HEK293 (cell line): ENCODE data around the gene CADPS.

Experiments
- CTCF ChIA-PET: fragments of 350-600 bp; formaldehyde crosslinking; extraction: SDS; loops from one replicate; lab custom pipeline; 2021; ENCODE audit warnings: antibody characterized with exemption; lab: Yijun Ruan, JAX
- POLR2A ChIA-PET: fragments of 300-600 bp; formaldehyde crosslinking; extraction: SDS; loops from one replicate; lab custom pipeline; 2020; ENCODE audit warnings: antibody characterized with exemption, inconsistent platforms; lab: Yijun Ruan, JAX
- H3K27ac ChIP-seq: fragments of 200-500 bp; sonication (Bioruptor generic); 2 replicates; pipeline ENCODE4 v1.5.1; 2014; ENCODE audit warnings: low read depth, low read length, control low read depth, inconsistent platforms; ENCODE audit errors: extremely low read depth
- H3K36me3 ChIP-seq, 2 experiments: fragments of 200-500 bp in 1 of 2; sonication (Bioruptor generic) in 1 of 2; 1 replicate in 1 of 2; 2 replicates in 1 of 2; pipeline ENCODE4 v1.5.1; 2014 to 2017; ENCODE audit warnings: inconsistent platforms in 2 of 2, low read length in 2 of 2; ENCODE audit not compliant: control insufficient read depth in 2 of 2, insufficient read depth in 1 of 2
- H3K4me1 ChIP-seq: fragments of 200-500 bp; sonication (Bioruptor generic); 2 replicates; pipeline ENCODE4 v1.5.1; 2014; ENCODE audit warnings: mild to moderate bottlenecking, low read length, inconsistent platforms; ENCODE audit not compliant: control insufficient read depth, insufficient read depth
- H3K4me3 ChIP-seq: 2 replicates; pipeline ENCODE4 v1.5.1; 2011; ENCODE audit warnings: low read depth, mild to moderate bottlenecking, control low read depth, low read length, moderate library complexity
- H3K9me3 ChIP-seq: fragments of 200-500 bp; sonication (Bioruptor generic); 2 replicates; pipeline ENCODE4 v1.5.1; 2014; ENCODE audit warnings: low read depth, low read length, inconsistent platforms; ENCODE audit not compliant: control insufficient read depth, insufficient read depth
- BCL6B ChIP-seq: fragments of 450-650 bp; formaldehyde crosslinking; IDR thresholded peaks from 2 replicates; pipeline ENCODE4 v1.5.1; 2017; ENCODE audit warnings: missing biosample characterization, missing genetic modification characterization
- GFI1B ChIP-seq: fragments of 450-650 bp; formaldehyde crosslinking; IDR thresholded peaks from 2 replicates; pipeline ENCODE4 v1.5.1; 2016; ENCODE audit warnings: missing biosample characterization, missing genetic modification characterization
- HOXA7 ChIP-seq: sonication (generic); formaldehyde crosslinking; IDR thresholded peaks from 2 replicates; pipeline ENCODE4 v1.8.1; 2022; ENCODE audit warnings: missing genetic modification reagents, borderline replicate concordance
- KLF10 ChIP-seq: fragments of 450-650 bp; IDR thresholded peaks from 2 replicates; pipeline ENCODE4 v1.5.1; 2018; ENCODE audit warnings: missing biosample characterization, mild to moderate bottlenecking, missing genetic modification characterization
- KLF17 ChIP-seq: fragments of 450-650 bp; formaldehyde crosslinking; IDR thresholded peaks from 2 replicates; pipeline ENCODE4 v1.5.1; 2016; ENCODE audit warnings: missing biosample characterization, missing genetic modification characterization
- KLF9 ChIP-seq: fragments of 450-650 bp; formaldehyde crosslinking; IDR thresholded peaks from 2 replicates; pipeline ENCODE4 v1.5.1; 2016; ENCODE audit warnings: missing biosample characterization, missing genetic modification characterization, low read depth
- OVOL3 ChIP-seq: fragments of 450-650 bp; formaldehyde crosslinking; IDR thresholded peaks from 2 replicates; pipeline ENCODE4 v1.5.1; 2016; ENCODE audit warnings: missing biosample characterization, missing genetic modification characterization
- PRDM6 ChIP-seq: fragments of 450-650 bp; formaldehyde crosslinking; IDR thresholded peaks from 2 replicates; pipeline ENCODE4 v1.5.1; 2017; ENCODE audit warnings: missing biosample characterization, missing genetic modification characterization
- RBAK ChIP-seq: fragments of 450-650 bp; formaldehyde crosslinking; IDR thresholded peaks from 2 replicates; pipeline ENCODE4 v1.5.1; 2016; ENCODE audit warnings: missing biosample characterization, missing genetic modification characterization
- REPIN1 ChIP-seq: fragments of 450-650 bp; formaldehyde crosslinking; IDR thresholded peaks from 2 replicates; pipeline ENCODE4 v1.5.1; 2017; ENCODE audit warnings: missing biosample characterization, missing genetic modification characterization, low read depth
- WT1 ChIP-seq: fragments of 450-650 bp; formaldehyde crosslinking; IDR thresholded peaks from 2 replicates; pipeline ENCODE4 v1.5.1; 2016; ENCODE audit warnings: missing biosample characterization, missing genetic modification characterization
- ZBTB1 ChIP-seq: fragments of 450-650 bp; formaldehyde crosslinking; IDR thresholded peaks from 2 replicates; pipeline ENCODE4 v1.5.1; 2016; ENCODE audit warnings: missing biosample characterization, missing genetic modification characterization
- ZBTB48 ChIP-seq: fragments of 450-650 bp; formaldehyde crosslinking; IDR thresholded peaks from 2 replicates; pipeline ENCODE4 v1.5.1; 2016; ENCODE audit warnings: missing biosample characterization, missing genetic modification characterization
- ZFP41 ChIP-seq: fragments of 450-650 bp; formaldehyde crosslinking; IDR thresholded peaks from 2 replicates; pipeline ENCODE4 v1.5.1; 2016; ENCODE audit warnings: missing biosample characterization, missing genetic modification characterization, borderline replicate concordance
- ZNF157 ChIP-seq: fragments of 450-650 bp; formaldehyde crosslinking; IDR thresholded peaks from 2 replicates; pipeline ENCODE4 v1.5.1; 2016; ENCODE audit warnings: missing biosample characterization, missing genetic modification characterization
- ZNF175 ChIP-seq: fragments of 450-650 bp; formaldehyde crosslinking; IDR thresholded peaks from 2 replicates; pipeline ENCODE4 v1.5.1; 2016; ENCODE audit warnings: missing biosample characterization, missing genetic modification characterization
- ZNF19 ChIP-seq: fragments of 450-650 bp; formaldehyde crosslinking; IDR thresholded peaks from 2 replicates; pipeline ENCODE4; 2016; ENCODE audit warnings: missing biosample characterization, missing genetic modification characterization, low read depth
- ZNF223 ChIP-seq: fragments of 450-650 bp; formaldehyde crosslinking; IDR thresholded peaks from 2 replicates; pipeline ENCODE4 v1.5.1; 2016; ENCODE audit warnings: missing biosample characterization, missing genetic modification characterization
- ZNF311 ChIP-seq: fragments of 450-650 bp; formaldehyde crosslinking; IDR thresholded peaks from 2 replicates; pipeline ENCODE4 v1.5.1; 2017; ENCODE audit warnings: missing biosample characterization, missing genetic modification characterization, borderline replicate concordance
- ZNF362 ChIP-seq: fragments of 450-650 bp; formaldehyde crosslinking; IDR thresholded peaks from 2 replicates; pipeline ENCODE4 v1.5.1; 2016; ENCODE audit warnings: missing biosample characterization, missing genetic modification characterization
- ZNF391 ChIP-seq: fragments of 450-650 bp; formaldehyde crosslinking; IDR thresholded peaks from 2 replicates; pipeline ENCODE4 v1.5.1; 2016; ENCODE audit warnings: low read depth, missing biosample characterization, missing genetic modification characterization, borderline replicate concordance
- ZNF394 ChIP-seq: fragments of 450-650 bp; formaldehyde crosslinking; IDR thresholded peaks from 2 replicates; pipeline ENCODE4 v1.5.1; 2016; ENCODE audit warnings: missing biosample characterization, missing genetic modification characterization, mild to moderate bottlenecking, moderate library complexity, borderline replicate concordance
- ZNF555 ChIP-seq: fragments of 450-650 bp; formaldehyde crosslinking; conservative IDR thresholded peaks from 2 replicates; pipeline ENCODE4 v1.5.1; 2017; ENCODE audit warnings: missing biosample characterization, mild to moderate bottlenecking, missing genetic modification characterization, inconsistent platforms
- ZNF654 ChIP-seq: fragments of 450-650 bp; formaldehyde crosslinking; IDR thresholded peaks from 2 replicates; pipeline ENCODE4 v1.5.1; 2016; ENCODE audit warnings: low read depth, missing biosample characterization, missing genetic modification characterization
- ZNF670 ChIP-seq: fragments of 450-650 bp; formaldehyde crosslinking; IDR thresholded peaks from 2 replicates; pipeline ENCODE4 v1.5.1; 2016; ENCODE audit warnings: missing biosample characterization, missing genetic modification characterization, low read depth
- ZNF776 ChIP-seq: fragments of 450-650 bp; formaldehyde crosslinking; IDR thresholded peaks from 2 replicates; pipeline ENCODE4 v1.5.0; 2017; ENCODE audit warnings: missing biosample characterization, missing genetic modification characterization, borderline replicate concordance
- ZNF830 ChIP-seq: fragments of 450-650 bp; IDR thresholded peaks from 2 replicates; pipeline ENCODE4 v1.5.0; 2018; ENCODE audit warnings: missing biosample characterization, missing genetic modification characterization, low read depth, mild to moderate bottlenecking, moderate library complexity
- ZSCAN18 ChIP-seq: fragments of 450-650 bp; formaldehyde crosslinking; IDR thresholded peaks from 2 replicates; pipeline ENCODE4 v1.5.1; 2016; ENCODE audit warnings: missing biosample characterization, missing genetic modification characterization
- TF ChIP-seq, protein P1 (sequence below): fragments of 450-650 bp; formaldehyde crosslinking; IDR thresholded peaks from 2 replicates; pipeline ENCODE4 v1.5.1; 2016; ENCODE audit warnings: missing biosample characterization, missing genetic modification characterization

The CADPS gene

GRCh38 chr3:62553811-62554210, 321.4 kb downstream of the CADPS start:
- Histone ChIP-seq H3K36me3 (no peaks in the 10 kb centered on the region), H3K4me3 (no peak overlapping the region), H3K9me3 (no peaks in the 10 kb centered on the region), H3K4me1 (no peaks in the 10 kb centered on the region), H3K27ac (no peak overlapping the region)
- ChIA-PET CTCF (interaction anchor here (0.8 kb wide), 1 partner anchor 21 kb away, joined by 3 read pairs; no protein-coding TSS in a partner anchor), POLR2A (no interaction called here)
- TF ChIP-seq OVOL3 (tag by site-specific recombination), result no peak
- no peak for TF ChIP-seq ZFP41 (tag by site-specific recombination)
- TF ChIP-seq RBAK (tag by site-specific recombination), result no peak
- TF ChIP-seq ZNF19 (tag by site-specific recombination), result no peak
- TF ChIP-seq ZNF223, result no peak
- TF ChIP-seq ZBTB1 (tag by site-specific recombination), result no peak
- TF ChIP-seq HOXA7 (CRISPR knock-in tag), result no peak
- no peak for TF ChIP-seq ZNF391 (tag by site-specific recombination)
- TF ChIP-seq ZNF394, result no peak
- TF ChIP-seq ZNF830, result no peak
- TF ChIP-seq ZNF175 (tag by site-specific recombination), result no peak
- TF ChIP-seq BCL6B (tag by site-specific recombination), result no peak
- no peak for TF ChIP-seq ZSCAN18 (tag by site-specific recombination)
- no peak for TF ChIP-seq ZNF776
- TF ChIP-seq KLF9 (tag by site-specific recombination), result no peak
- no peak for TF ChIP-seq ZNF555 (tag by site-specific recombination)
- TF ChIP-seq KLF17 (tag by site-specific recombination), result no peak
- TF ChIP-seq ZNF670 (tag by site-specific recombination), result no peak
- no peak for TF ChIP-seq PRDM6 (tag by site-specific recombination)
- no peak for TF ChIP-seq ZNF157

GRCh38 chr3:62551556-62551955, 323.7 kb downstream of the CADPS start:
- ChIA-PET CTCF (no interaction called here), POLR2A (no interaction called here)
- Histone ChIP-seq H3K4me1 (no peaks in the 10 kb centered on the region), H3K9me3 (no peaks in the 10 kb centered on the region), H3K27ac (no peak overlapping the region), H3K4me3 (no peak overlapping the region), H3K36me3 (no peaks in the 10 kb centered on the region)
- TF ChIP-seq, protein P1, sequence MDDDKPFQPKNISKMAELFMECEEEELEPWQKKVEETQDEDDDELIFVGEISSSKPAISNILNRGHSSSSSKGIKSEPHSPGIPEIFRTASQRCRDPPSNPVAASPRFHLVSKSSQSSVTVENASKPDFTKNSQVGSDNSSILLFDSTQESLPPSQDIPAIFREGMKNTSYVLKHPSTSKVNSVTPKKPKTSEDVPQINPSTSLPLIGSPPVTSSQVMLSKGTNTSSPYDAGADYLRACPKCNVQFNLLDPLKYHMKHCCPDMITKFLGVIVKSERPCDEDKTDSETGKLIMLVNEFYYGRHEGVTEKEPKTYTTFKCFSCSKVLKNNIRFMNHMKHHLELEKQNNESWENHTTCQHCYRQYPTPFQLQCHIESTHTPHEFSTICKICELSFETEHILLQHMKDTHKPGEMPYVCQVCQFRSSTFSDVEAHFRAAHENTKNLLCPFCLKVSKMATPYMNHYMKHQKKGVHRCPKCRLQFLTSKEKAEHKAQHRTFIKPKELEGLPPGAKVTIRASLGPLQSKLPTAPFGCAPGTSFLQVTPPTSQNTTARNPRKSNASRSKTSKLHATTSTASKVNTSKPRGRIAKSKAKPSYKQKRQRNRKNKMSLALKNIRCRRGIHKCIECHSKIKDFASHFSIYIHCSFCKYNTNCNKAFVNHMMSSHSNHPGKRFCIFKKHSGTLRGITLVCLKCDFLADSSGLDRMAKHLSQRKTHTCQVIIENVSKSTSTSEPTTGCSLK, result no peak
- TF ChIP-seq ZBTB48 (no peak), ZNF311 (tag by site-specific recombination) (no peak), ZNF776 (no peak), ZNF654 (no peak), GFI1B (no peak), REPIN1 (tag by site-specific recombination) (no peak), KLF10 (tag by site-specific recombination) (no peak), ZNF362 (tag by site-specific recombination) (no peak), ZNF394 (no peak), WT1 (tag by site-specific recombination) (no peak)
